Cardiac muscle cell (in vitro differentiated cells and primary cell): Measurements from ENCODE around the gene ATAD3C. TPM values are rescaled to one million over a fixed set of nuclear protein-coding genes. Genes with fewer than 3 reads are reported as not detected.

Experiments
- DNase-seq, 2 donors: peaks; one replicate each; pipeline versions ENCODE4 v3.0.0 to v3.0.0-alpha.2; 2010 to 2017; ENCODE audit warnings: low read depth in 1 of 2, low spot score in 1 of 2
- H3K27ac ChIP-seq: fragments of 200-600 bp; sonication (generic); 2 replicates; pipeline ENCODE4 v1.5.1; 2016
- H3K27me3 ChIP-seq: fragments of 200-600 bp; sonication (generic); 2 replicates; pipeline ENCODE4 v1.6.0; 2016; ENCODE audit warnings: control low read depth
- H3K36me3 ChIP-seq: fragments of 200-600 bp; sonication (generic); 2 replicates; pipeline ENCODE4 v1.5.1; 2016; ENCODE audit warnings: control low read depth
- H3K4me1 ChIP-seq: fragments of 200-600 bp; sonication (generic); 2 replicates; pipeline ENCODE4 v1.8.1; 2017; ENCODE audit warnings: low read depth, mild to moderate bottlenecking, mixed run types
- H3K4me3 ChIP-seq: fragments of 200-600 bp; sonication (generic); 2 replicates; pipeline ENCODE4 v1.5.1; 2016; ENCODE audit warnings: mild to moderate bottlenecking
- H3K9me3 ChIP-seq: fragments of 200-600 bp; sonication (generic); 2 replicates; pipeline ENCODE4 v1.5.1; 2017; ENCODE audit warnings: low read depth, mild to moderate bottlenecking, control low read depth
- polyA plus RNA-seq: library from polyadenylated mRNA; unstranded; fragments of >200 nt; fragmentation: Nextera tagmentation; extraction: Ambion mirVana; gene quantifications from 2 replicates; pipeline ENCODE4 v1.2.1, GENCODE V29; 2016
- total RNA-seq: library from RNA; depleted of rRNA; stranded (reverse); fragments of >200 nt; gene quantifications from 2 replicates; pipeline ENCODE4 v1.2.3, GENCODE V29; 2016
- TF ChIP-seq, protein P1 (sequence below): IDR thresholded peaks from 2 replicates; pipeline ENCODE4 v1.5.1; 2012; ENCODE audit warnings: low read depth, mild to moderate bottlenecking, low read length

The ATAD3C gene
- total and polyA plus RNA-seq, 2 experiments from 2014 or later: 0.21 to 0.53 TPM

DNA sequence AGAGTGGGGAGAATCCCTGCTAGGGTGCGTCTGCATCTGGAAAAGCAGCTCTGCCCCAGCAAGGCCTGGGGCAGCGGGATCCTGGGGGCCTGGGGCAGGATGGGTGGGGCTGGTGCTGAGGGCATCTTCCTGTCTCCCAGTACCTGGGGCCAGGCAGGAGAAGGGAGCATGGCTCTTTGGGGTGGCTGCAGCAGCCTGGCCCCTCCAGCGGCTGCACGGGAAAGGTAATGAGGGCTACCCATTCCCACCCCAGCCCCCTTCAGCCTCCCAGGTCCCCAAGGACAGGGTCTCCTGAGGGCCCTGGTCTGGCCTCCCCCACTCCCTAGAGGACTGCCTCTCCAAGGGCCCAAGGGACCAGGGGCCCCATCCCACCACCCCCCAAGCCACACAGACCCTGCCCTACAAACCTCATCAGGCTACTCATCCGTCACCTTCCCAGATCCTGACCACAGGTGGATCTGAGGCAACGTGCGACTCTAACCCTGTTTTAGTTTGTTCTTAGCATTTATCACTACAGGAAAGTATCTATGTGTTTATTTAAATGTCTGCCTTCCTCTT lies 27.5 kb upstream of the ATAD3C start:
- H3K36me3 ChIP-seq: no peaks in the 10 kb centered on the region
- H3K9me3 ChIP-seq: no peaks in the 10 kb centered on the region
- TF ChIP-seq, protein P1, sequence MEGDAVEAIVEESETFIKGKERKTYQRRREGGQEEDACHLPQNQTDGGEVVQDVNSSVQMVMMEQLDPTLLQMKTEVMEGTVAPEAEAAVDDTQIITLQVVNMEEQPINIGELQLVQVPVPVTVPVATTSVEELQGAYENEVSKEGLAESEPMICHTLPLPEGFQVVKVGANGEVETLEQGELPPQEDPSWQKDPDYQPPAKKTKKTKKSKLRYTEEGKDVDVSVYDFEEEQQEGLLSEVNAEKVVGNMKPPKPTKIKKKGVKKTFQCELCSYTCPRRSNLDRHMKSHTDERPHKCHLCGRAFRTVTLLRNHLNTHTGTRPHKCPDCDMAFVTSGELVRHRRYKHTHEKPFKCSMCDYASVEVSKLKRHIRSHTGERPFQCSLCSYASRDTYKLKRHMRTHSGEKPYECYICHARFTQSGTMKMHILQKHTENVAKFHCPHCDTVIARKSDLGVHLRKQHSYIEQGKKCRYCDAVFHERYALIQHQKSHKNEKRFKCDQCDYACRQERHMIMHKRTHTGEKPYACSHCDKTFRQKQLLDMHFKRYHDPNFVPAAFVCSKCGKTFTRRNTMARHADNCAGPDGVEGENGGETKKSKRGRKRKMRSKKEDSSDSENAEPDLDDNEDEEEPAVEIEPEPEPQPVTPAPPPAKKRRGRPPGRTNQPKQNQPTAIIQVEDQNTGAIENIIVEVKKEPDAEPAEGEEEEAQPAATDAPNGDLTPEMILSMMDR: no peak
- no peak overlapping the region for H3K4me3 ChIP-seq
- no peak overlapping the region for H3K27ac ChIP-seq
- no peaks in the 10 kb centered on the region for H3K27me3 ChIP-seq
- DNase-seq: no peak
- no peaks in the 10 kb centered on the region for H3K4me1 ChIP-seq

DNA sequence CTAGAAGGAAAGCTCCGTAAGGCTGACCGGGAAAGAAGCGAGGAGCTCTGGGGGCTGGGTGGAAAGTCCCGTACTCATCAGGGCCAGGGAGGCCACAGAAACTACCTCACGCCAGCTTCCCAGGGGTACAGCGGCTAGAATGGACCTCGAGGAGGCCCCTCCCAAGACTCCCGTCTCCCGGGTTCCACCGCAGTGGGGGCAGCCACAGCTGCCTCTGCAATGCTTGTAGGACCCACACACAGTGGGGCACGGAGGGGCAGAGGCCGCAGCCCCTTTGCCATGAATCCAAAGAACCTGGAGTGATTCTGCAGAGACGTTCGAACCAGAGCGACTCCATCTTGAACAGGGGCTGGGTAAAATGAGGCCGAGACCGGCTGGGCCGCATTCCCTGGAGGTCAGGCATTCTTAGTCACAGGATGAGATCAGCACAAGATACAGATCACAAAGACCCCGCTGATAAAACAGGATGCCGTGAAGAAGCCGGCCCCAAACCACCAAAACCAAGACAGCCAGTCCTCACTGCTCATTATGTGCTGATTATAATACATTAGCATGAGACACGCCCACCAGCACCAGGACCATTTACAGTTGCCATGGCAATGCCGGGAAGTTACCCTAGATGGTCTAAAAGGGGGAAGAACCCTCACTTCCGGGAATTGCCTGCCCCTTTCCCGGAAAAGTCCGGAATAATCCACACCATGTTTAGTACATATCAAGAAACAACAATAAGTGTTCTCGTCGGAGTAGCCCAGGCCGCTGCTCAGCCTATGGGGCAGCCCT lies 26.8 kb upstream of the ATAD3C start:
- Histone ChIP-seq H3K9me3 (no peaks in the 10 kb centered on the region), H3K36me3 (no peaks in the 10 kb centered on the region), H3K4me3 (no peak overlapping the region), H3K27ac (no peak overlapping the region), H3K4me1 (no peaks in the 10 kb centered on the region), H3K27me3 (no peaks in the 10 kb centered on the region)
- DNase-seq: no peak
- TF ChIP-seq, protein P1: no peak

DNA sequence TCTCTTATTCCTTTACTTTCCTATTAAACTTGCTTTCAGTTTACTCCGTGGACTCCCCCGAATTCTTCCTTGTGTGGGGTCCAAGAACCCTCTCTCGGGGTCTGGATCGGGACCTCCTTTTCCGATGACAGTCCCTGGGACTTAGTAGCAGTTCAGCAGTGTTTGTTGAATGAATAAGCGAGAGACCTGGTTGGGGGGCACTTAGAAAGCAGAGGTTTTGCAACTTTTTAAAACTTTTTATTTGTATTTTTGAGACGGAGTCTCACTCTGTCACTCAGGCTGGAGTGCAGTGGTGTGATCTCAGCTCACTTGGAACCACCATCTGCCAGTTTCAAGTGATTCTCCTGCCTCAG lies 26.3 kb upstream of the ATAD3C start:
- Histone ChIP-seq H3K4me3 (no peak overlapping the region), H3K27me3 (no peaks in the 10 kb centered on the region), H3K36me3 (no peaks in the 10 kb centered on the region), H3K9me3 (no peaks in the 10 kb centered on the region), H3K27ac (no peak overlapping the region), H3K4me1 (no peaks in the 10 kb centered on the region)
- TF ChIP-seq, protein P1: no peak
- no peak for DNase-seq

DNA sequence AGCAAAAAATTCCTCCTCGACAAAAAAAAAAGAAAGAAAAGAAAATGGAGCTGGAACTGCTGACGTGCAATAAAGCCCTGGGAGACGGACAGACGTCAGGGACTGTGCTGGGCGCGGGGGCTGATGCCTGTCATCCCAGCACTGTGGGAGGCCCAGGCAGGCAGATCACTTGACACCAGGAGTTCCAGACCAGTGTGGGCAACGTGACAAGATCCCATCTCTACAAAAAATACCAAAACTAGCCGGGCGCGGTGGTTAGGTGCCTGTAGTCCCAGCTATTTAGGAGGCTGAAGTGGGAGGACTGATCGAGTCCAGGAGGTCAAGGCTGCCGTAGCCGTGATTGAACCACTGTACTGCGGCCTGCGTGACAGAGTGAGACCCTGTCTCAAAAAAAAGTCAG lies 24.8 kb upstream of the ATAD3C start:
- Histone ChIP-seq H3K36me3 (no peaks in the 10 kb centered on the region), H3K9me3 (no peaks in the 10 kb centered on the region), H3K4me1 (no peaks in the 10 kb centered on the region), H3K27ac (no peak overlapping the region), H3K4me3 (no peak overlapping the region), H3K27me3 (no peaks in the 10 kb centered on the region)
- TF ChIP-seq, protein P1: no peak
- DNase-seq: no peak

DNA sequence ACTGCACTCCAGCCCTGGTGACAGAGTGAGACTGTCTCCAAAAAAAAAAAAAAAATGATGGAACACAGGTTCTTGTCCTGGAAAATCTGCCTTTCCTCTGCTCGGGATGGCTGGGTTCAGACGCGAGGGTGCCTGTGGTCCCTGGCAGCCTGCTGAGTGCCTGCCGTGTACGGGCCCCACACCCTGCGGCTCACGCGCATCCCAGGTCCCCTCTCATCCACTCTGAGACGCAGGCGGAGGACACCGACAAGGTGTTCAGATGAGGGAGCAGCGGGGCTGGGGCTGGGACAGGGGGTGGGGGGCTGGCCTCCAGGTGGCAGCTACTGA lies 24.1 kb upstream of the ATAD3C start:
- DNase-seq: no peak
- Histone ChIP-seq H3K36me3 (no peaks in the 10 kb centered on the region), H3K4me3 (no peak overlapping the region), H3K27ac (no peak overlapping the region), H3K9me3 (no peaks in the 10 kb centered on the region), H3K27me3 (no peaks in the 10 kb centered on the region), H3K4me1 (peaks cover 3% of the 10 kb centered on the region)
- TF ChIP-seq, protein P1: no peak
